Stimulated activated CD4-positive, alpha-beta T cell treated with anti-CD3 and anti-CD28 coated beads, Interleukin-4, amount 100 ng/mL, for 24 hours (primary cell): ENCODE results near the gene GFRA1.

Experiments
- DNase-seq: peaks from one replicate; pipeline ENCODE4 v3.0.0-alpha.2; 2020

The GFRA1 gene

GRCh38 chr10:116240157-116240950 is 32.7 kb downstream of the GFRA1 start:
- no peak for DNase-seq

GRCh38 chr10:116239229-116239628 is 33.8 kb downstream of the GFRA1 start:
- DNase-seq, result no peak

DNA sequence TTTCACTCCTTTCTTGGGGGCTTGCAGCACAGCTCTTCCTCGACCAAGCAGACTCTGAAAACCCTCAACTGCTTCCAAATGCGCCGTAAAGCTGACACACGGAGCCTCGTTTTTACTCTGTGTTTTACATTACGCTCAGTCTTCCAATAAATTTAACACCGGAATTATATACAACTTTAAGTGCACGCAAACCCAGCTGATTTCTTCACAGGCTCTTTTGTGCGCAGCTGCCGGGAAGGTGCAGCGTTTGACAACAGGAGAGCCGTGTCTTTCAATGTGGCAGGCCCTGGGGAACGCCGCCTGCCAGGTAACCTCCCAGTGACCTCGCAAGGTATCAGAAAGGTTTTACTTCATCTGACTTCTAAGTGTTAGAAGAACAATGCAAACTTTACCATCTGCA is 35.0 kb downstream of the GFRA1 start:
- no peak for DNase-seq

DNA sequence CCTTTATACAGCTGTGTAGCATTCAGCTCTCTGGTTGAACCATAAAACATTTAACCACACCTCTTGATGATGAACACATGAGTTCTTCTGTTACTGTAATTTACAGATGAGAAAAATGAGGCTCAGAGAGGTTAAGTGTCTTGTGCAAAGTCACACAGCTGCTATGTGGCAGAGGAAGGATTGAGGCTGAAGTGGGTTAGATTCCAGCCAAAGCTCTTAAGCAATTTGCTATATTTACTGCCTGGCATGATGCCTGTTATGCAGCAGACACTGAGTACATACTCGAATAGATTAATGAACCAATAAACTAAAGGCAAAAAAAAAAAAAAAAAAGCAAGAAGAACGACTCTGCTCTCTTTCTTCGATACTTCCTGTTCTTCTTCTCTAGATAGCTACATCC is 35.7 kb downstream of the GFRA1 start:
- no peak for DNase-seq

- DNase-seq, result no peak
These were observed 39.8 kb downstream of the GFRA1 start for GRCh38 chr10:116233230-116233629.

DNA sequence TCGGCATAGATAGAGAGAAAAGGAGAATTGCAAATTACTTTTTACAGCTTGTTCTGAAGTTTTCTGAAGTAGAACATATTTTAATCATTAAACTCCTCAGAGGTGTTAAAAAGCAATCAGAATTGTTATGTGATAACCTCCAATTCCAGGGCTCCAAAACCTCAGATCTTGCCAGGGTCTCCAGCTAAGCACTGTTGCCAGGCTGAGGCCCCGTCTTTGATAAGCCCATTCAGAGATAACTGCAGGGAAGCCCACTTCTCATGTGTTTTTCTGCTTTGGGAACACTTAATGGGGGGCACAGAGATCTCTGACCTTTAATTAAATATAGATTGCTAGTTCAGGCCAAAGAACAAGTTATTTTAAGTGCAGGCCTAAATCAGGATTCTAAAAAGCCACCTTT is 40.4 kb downstream of the GFRA1 start:
- no peak for DNase-seq

- no peak for DNase-seq
These were observed 46.2 kb downstream of the GFRA1 start for GRCh38 chr10:116226766-116227165.

DNA sequence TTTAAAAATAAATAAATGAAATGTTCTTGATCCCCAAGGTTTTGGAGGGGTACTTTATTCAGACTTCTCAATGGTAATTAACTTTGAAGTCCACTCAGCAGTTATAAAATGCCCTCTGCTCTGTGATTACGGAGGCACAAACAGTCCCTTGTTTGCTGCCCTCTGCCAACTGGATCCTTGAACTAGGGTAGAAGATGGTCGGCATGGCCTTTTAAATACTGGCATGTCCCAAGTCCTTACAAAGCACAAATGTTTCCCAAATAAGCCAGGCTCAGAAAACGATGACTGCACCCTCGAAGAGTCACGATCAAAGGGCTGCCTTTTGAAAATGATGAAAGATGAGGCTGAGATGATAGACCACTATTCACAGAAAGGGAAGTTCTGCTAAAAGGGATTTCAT is 47.0 kb downstream of the GFRA1 start:
- DNase-seq, result no peak

GRCh38 chr10:116223289-116223688 is 49.7 kb downstream of the GFRA1 start:
- no peak for DNase-seq

DNA sequence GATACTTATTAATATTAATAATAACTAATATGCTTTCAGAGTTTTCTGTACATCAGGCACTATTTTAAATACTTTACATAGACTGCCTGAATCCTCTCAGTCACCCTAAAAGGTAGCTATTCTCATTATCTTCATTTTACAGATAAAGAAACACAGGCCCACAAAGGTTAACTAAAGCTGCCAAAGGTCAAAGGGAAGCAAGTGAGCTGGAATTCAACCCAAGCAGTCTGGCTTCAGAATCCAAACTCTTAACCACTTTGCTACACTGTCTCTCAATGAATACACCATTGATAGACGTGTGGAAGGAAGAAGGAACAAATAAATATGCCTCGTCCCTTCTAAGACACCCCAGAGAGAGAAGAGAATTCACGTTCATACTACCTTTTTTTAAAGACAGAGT is 52.0 kb downstream of the GFRA1 start:
- no peak for DNase-seq

- DNase-seq, result no peak
These were observed 56.3 kb downstream of the GFRA1 start for GRCh38 chr10:116216676-116217075.

DNA sequence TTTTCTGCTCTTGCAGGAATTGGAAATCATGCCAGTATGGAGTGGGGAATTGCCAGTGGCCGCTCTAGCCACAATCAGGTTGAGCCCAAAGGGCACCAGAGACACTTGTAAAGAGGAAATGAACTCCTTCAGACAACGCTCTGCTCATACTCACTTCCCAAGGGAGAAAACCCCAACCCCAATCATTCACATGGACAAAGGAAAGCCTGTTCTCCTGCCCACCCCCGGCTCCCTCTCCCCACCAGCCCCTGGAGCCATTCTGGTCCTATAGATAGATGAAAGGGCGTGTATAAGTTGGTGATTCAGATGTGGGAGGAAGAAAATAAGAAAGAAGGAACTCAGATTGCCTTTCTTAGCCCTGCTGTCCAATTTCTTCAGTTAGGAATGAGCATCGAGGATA is 57.4 kb downstream of the GFRA1 start:
- no peak for DNase-seq

- DNase-seq, result no peak
These were observed 61.3 kb downstream of the GFRA1 start for GRCh38 chr10:116211682-116212081.

DNA sequence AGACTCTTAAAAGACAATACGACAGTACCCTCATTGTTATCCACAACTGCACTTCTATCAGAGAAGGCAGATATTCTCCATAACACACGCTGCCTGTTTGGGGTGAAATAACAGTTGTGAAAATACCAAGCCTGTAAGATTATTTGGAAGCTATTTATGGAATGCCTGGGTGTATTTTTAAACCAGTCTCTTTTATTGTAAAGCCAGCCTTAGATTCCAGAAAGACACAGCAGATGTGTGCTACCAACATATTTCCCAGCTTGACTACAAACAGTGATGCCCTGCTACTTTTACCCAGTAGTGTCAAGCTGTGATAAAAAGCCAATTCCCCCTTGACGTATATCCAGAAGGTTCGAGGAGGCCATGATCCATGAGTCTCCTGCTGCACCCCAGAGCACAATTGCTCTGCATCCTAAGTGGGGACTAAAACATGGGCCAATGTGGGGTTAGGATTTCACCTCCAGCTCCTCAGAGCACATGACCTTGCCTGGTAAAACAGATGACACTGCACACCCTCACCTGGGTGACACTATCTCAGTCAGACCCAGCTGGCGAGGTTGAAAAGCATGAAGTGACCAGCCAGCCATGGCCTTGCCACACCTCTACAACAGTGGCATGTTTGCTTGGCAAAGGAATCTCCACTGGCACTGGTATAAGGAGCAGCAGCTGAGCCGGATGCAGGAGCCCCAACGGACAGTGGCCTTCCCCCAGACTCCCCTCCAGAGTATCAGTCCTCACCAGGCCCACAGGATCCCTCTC is 62.2 kb downstream of the GFRA1 start:
- DNase-seq, result no peak

DNA sequence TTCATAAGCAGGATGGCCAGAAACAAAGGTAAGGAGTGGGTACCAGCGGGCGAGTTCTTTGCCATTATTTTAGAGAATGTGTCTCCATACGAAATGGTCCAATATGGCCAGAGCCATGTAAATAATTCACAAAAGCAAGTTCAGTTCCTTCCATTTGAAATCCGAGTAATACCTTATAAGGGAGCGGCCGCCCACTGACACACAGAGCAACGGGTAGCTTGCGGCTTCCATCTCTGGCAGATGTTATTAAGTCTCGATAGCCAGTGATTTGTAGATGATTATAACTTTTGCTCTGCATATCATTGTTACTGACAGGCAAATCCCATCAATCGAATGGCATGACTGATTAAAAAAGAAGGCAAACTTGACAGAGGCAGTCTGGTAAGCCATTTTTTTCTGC is 63.2 kb downstream of the GFRA1 start:
- no peak for DNase-seq

DNA sequence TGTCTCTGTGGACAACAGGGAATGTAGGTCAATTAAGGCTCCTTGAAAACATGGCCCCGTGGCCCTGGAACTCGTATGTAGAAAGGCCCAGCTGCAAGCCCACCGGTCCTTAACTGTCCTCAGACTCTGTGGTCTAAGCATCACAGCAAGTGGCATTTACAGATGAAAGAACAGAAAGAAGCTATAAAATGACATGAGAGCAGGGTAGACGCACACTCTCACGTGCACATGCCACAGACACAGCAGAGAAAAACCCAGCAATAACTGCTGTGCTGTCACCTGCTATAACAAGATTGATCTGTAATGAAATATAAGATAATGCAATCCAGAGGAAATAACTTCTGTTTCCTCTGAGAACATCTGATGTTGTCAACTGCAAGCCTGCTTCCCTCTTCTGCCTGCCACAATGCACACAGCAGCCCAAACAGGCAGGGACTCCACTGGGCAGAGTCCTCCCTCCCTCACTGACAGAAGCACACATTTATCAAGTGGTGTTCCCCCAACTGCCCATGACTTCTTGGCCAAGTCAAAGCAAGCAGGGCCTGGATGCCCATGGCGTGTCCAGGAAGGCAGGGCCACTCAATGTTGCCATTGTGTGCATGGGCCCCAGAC is 63.9 kb downstream of the GFRA1 start:
- DNase-seq, result no peak

DNA sequence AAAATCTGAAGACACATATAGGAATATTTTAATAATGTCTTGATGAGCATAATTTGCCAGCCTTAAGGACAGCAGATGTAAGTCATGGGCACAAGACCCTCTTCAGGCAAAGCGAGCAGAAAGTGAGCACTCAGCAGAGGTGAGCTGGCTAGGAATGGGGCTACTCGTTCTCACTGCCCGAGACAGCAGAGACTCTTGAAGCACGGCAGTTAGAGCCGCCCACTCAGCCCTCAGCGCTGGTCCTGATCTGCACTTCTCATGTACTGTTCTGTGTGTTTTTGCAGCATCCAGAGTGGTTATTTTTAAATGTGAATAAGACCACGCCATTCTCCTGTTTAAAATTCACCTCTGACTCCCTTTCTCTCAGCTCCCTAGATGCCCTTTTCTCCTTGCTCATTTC is 65.3 kb downstream of the GFRA1 start:
- no peak for DNase-seq

GRCh38 chr10:116203661-116204060 is 69.3 kb downstream of the GFRA1 start:
- no peak for DNase-seq

DNA sequence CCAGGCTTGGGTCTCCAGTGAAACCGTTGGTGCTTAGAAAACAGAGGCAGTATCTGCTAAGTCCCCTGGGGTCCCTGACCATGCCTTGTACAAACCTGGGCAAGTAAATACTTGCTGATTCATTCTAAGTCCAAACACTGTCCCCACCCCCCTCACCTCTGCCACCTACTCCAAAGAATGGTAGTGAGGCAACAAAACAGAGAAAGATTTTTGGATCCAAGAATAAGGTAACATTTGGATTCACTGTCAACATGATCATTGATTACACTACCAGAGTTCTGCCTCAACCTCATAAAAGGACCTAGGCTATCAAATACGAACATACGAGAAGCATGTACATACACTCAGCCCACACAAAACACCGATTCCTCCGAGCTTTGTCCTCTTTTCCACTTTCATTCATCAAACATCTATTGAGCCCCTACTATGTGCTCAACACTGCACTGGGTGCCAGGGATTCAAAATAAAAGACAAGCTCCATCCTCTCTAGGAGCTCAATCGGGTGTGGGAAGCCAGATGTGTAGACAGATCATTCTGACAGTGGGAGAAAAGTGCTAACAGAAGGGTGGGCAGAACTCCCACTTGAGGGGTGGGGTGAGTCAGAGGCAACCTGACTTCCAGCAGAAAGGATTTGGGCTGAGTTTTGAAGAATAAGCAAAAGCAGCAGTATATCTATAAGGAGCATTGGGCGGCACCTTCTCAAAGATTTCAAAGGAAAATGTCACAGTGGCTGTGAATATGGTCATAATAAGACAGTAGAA is 71.2 kb downstream of the GFRA1 start:
- no peak for DNase-seq

- DNase-seq, result no peak
These were observed 72.0 kb downstream of the GFRA1 start for GRCh38 chr10:116201011-116201410.

DNA sequence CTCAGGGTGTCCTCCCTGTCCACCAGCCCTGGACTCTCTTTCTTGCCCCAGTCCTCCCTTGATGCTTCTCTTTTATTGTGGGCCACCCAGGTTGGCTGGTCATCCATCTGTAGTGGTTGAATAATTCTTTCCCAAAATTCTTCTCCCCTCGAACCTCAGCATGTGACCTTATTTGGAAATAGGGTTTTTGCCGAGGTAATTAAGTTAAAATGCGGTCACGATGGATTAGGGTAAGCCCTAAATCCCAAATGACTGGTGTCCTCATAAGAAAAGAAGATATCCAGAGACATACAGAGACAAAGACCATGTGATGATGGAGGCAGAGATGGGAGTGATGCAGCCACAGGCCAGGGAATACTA is 74.3 kb downstream of the GFRA1 start:
- DNase-seq, result no peak

DNA sequence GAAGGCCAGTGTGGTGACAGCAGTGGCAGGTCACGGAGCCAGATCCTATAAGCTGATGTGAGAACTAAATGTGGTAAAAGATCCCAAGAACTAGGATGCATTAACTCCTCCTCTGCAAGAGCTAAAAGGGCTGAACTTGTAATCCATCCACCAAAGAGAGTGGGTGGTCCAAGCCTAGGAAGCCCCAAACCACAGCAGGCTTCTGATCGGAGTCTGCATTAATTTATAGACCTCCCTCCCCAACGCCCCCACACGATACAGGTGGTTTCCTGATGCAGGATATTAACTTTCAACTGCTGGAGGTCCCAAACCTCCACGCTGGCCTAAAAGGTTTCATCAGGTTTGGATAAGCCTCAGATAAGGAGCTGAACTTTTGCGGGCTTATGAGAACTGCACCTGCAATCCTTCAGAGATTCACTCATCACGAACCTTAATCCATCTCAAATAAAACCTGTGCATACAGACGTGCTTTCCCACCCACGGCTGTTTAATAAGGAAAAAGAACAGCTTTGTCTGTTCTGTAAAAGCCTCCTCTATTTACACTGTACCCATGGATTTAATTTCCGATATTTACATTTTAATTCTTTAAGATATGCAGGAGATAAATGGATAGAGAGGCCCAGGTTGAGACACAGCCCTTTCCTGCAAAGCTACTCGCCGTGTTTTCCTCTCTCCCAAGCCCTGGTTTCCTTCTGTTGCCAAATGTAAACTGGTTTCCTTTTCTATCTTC is 74.9 kb downstream of the GFRA1 start:
- no peak for DNase-seq

- no peak for DNase-seq
These were observed 77.4 kb downstream of the GFRA1 start for GRCh38 chr10:116195583-116195982.
